K562 (cell line): ENCODE results near the gene PDGFRA. TPM values are rescaled to one million over a fixed set of nuclear protein-coding genes. Genes with fewer than 3 reads are reported as not detected.

ENCODE experiments used
- EHMT2 ChIP-seq: fragments of 450-650 bp; IDR thresholded peaks from 2 replicates; pipeline ENCODE4 v1.6.1; 2018; ENCODE audit warnings: antibody characterized with exemption
- HNRNPUL1 ChIP-seq: fragments of 200-400 bp; formaldehyde crosslinking; IDR thresholded peaks from 2 replicates; pipeline ENCODE4 v1.6.1; 2017; ENCODE audit warnings: low read length
- MYBL2 ChIP-seq, 2 experiments: fragments of 450-650 bp in 1 of 2; sonication (generic) in 1 of 2; formaldehyde crosslinking in 1 of 2; IDR thresholded peaks; 2 replicates each; pipeline versions ENCODE4 v1.6.1 to v1.8.1; 2017 to 2022; ENCODE audit warnings: borderline replicate concordance in 1 of 2, inconsistent platforms in 1 of 2, low read depth in 1 of 2, mild to moderate bottlenecking in 1 of 2, missing genetic modification reagents in 1 of 2, moderate library complexity in 1 of 2
- RB1 ChIP-seq: fragments of 450-650 bp; IDR thresholded peaks from 2 replicates; pipeline ENCODE4 v1.6.1; 2017; ENCODE audit warnings: low read depth, mild to moderate bottlenecking
- SP1 ChIP-seq: sonication (generic); formaldehyde crosslinking; IDR thresholded peaks from 2 replicates; pipeline ENCODE4 v1.8.1; 2022; ENCODE audit warnings: mild to moderate bottlenecking, missing genetic modification reagents
- STAG1 ChIP-seq: sonication (generic); formaldehyde crosslinking; IDR thresholded peaks from 2 replicates; pipeline ENCODE4 v1.5.0; 2020; ENCODE audit warnings: missing genetic modification reagents, borderline replicate concordance
- TCF7 ChIP-seq: sonication (generic); IDR thresholded peaks from 2 replicates; pipeline ENCODE4 v1.6.1; 2016; ENCODE audit warnings: antibody characterized with exemption, borderline replicate concordance
- polyA plus RNA-seq, 8 experiments: library from polyadenylated mRNA; depleted of rRNA in 4 of 8; stranded (reverse) in 5 of 8; unstranded in 3 of 8; fragments of >200 nt; fragmentation: Nextera tagmentation in 2 of 8; fragmentation: Illumina TruSeq in 1 of 8; extraction: Ambion mirVana in 2 of 8; extraction: Trizol in 1 of 8; gene quantifications; 2 replicates each; pipeline versions ENCODE4 v1.2.1 to v1.2.3, GENCODE V29; 2011 to 2014; ENCODE audit warnings: inconsistent platforms in 1 of 8, missing spikeins in 1 of 8
- total RNA-seq, 7 experiments: library from RNA; depleted of rRNA in 6 of 7; stranded (reverse); fragments of >200 nt in 6 of 7; fragmentation: Illumina TruSeq in 2 of 7; extraction: Trizol in 2 of 7; gene quantifications; 2 replicates each; pipeline versions ENCODE4 v1.2.1 to v1.2.3, GENCODE V29; 2011 to 2021; ENCODE audit warnings: low replicate concordance in 1 of 7
- TF ChIP-seq, protein P1 (sequence below), 2 experiments: fragments of 450-650 bp; formaldehyde crosslinking in 1 of 2; IDR thresholded peaks; 2 replicates each; pipeline versions ENCODE4 v1.4.0 to v1.6.1; 2014 to 2020; ENCODE audit warnings: mild to moderate bottlenecking in 2 of 2, borderline replicate concordance in 1 of 2, low read depth in 1 of 2
- TF ChIP-seq, protein P2 (sequence below), 3 experiments: IDR thresholded peaks in 2 of 3; conservative IDR thresholded peaks in 1 of 3; 2 replicates each; pipeline ENCODE4 v1.5.1; 2011 to 2012; ENCODE audit warnings: low read length in 3 of 3, mild to moderate bottlenecking in 3 of 3, control low read depth in 2 of 3, improper control_type of control experiment in 1 of 3, inconsistent platforms in 1 of 3, low read depth in 1 of 3, mixed read lengths in 1 of 3, moderate library complexity in 1 of 3; ENCODE audit not compliant: insufficient read depth in 2 of 3
- TF ChIP-seq, protein P3 (sequence below): fragments of 250-450 bp; sonication (Bioruptor Pico); IDR thresholded peaks from 2 replicates; pipeline ENCODE4 v1.5.0; 2021

Gene PDGFRA
- total and polyA plus RNA-seq, 9 of the 15 experiments (the other 6 are each of a cell fraction or from before 2014, with no cell fraction given), result 0.40 TPM; not detected in 8

DNA sequence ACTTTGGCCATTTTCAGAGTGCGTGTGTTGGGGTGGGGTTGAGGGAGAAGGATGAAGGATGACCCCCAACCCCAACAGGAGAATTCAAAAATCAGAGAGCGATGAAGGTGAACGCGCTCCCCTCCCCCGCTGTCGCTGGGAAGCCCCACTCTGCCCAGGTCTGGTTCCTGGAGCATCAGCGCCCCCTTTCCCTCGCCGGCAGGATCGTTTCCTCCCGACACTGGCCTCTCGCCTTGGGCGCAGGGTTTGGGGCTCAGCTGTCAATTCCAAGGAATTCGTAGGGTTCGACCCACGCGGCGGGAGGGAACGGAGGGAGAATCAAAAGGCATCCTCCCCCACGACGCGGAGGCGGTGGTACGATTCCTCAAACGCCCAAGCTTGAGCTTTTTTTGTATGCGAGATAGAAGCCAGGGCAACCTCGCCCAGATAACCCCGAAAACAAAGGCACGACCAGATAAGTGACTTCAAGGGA, 1.0 kb upstream of the PDGFRA start (continued):
- TF ChIP-seq, protein P1, sequence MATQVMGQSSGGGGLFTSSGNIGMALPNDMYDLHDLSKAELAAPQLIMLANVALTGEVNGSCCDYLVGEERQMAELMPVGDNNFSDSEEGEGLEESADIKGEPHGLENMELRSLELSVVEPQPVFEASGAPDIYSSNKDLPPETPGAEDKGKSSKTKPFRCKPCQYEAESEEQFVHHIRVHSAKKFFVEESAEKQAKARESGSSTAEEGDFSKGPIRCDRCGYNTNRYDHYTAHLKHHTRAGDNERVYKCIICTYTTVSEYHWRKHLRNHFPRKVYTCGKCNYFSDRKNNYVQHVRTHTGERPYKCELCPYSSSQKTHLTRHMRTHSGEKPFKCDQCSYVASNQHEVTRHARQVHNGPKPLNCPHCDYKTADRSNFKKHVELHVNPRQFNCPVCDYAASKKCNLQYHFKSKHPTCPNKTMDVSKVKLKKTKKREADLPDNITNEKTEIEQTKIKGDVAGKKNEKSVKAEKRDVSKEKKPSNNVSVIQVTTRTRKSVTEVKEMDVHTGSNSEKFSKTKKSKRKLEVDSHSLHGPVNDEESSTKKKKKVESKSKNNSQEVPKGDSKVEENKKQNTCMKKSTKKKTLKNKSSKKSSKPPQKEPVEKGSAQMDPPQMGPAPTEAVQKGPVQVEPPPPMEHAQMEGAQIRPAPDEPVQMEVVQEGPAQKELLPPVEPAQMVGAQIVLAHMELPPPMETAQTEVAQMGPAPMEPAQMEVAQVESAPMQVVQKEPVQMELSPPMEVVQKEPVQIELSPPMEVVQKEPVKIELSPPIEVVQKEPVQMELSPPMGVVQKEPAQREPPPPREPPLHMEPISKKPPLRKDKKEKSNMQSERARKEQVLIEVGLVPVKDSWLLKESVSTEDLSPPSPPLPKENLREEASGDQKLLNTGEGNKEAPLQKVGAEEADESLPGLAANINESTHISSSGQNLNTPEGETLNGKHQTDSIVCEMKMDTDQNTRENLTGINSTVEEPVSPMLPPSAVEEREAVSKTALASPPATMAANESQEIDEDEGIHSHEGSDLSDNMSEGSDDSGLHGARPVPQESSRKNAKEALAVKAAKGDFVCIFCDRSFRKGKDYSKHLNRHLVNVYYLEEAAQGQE (IDR thresholded peaks at IDR 0.05; ENCODE audit: borderline replicate concordance), result peak; percentile 39; the same call in 1 of the 2 replicates
- TF ChIP-seq, protein P1 (CRISPR knock-in tag; IDR thresholded peaks at IDR 0.05; ENCODE audit: low read depth), result no peak
- TF ChIP-seq MYBL2 (IDR thresholded peaks at IDR 0.05; ENCODE audit: low read depth), result no peak
- no peak for TF ChIP-seq MYBL2 (CRISPR knock-in tag; IDR thresholded peaks at IDR 0.05; ENCODE audit: borderline replicate concordance)
- TF ChIP-seq, protein P2, sequence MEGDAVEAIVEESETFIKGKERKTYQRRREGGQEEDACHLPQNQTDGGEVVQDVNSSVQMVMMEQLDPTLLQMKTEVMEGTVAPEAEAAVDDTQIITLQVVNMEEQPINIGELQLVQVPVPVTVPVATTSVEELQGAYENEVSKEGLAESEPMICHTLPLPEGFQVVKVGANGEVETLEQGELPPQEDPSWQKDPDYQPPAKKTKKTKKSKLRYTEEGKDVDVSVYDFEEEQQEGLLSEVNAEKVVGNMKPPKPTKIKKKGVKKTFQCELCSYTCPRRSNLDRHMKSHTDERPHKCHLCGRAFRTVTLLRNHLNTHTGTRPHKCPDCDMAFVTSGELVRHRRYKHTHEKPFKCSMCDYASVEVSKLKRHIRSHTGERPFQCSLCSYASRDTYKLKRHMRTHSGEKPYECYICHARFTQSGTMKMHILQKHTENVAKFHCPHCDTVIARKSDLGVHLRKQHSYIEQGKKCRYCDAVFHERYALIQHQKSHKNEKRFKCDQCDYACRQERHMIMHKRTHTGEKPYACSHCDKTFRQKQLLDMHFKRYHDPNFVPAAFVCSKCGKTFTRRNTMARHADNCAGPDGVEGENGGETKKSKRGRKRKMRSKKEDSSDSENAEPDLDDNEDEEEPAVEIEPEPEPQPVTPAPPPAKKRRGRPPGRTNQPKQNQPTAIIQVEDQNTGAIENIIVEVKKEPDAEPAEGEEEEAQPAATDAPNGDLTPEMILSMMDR (IDR thresholded peaks at IDR 0.05 in 2 of 3, conservative IDR thresholded peaks at IDR 0.05 in 1 of 3; ENCODE audit: insufficient read depth in 2 of 3, low read depth in 1 of 3, low read length in 3 of 3), result peak; percentile 61 to 74 (median 72)
- 0 out of 2 replicates have a peak, but pooled peaks have one; percentile 19 for TF ChIP-seq RB1
- TF ChIP-seq, protein P3, sequence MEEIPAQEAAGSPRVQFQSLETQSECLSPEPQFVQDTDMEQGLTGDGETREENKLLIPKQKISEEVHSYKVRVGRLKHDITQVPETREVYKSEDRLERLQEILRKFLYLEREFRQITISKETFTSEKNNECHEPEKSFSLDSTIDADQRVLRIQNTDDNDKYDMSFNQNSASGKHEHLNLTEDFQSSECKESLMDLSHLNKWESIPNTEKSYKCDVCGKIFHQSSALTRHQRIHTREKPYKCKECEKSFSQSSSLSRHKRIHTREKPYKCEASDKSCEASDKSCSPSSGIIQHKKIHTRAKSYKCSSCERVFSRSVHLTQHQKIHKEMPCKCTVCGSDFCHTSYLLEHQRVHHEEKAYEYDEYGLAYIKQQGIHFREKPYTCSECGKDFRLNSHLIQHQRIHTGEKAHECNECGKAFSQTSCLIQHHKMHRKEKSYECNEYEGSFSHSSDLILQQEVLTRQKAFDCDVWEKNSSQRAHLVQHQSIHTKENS (CRISPR knock-in tag), result no peak
- TF ChIP-seq STAG1 (CRISPR knock-in tag), result peak; percentile 82; the same call in 1 of the 2 replicates
- TF ChIP-seq EHMT2, result no peak
- TF ChIP-seq TCF7, result no peak
- TF ChIP-seq HNRNPUL1, result no peak
- no peak for TF ChIP-seq SP1
- TF ChIP-seq, all 486 proteins: peak for 8
